ENCODE measurements around the gene MALAT1. TPM values are rescaled to one million over a fixed set of nuclear protein-coding genes. Genes with fewer than 3 reads are reported as not detected.

Gene MALAT1
- total and polyA plus RNA-seq, 2 of the 13 experiments (the other 11 are each of a cell fraction or from before 2014, with no cell fraction given) = 143 to 1,237 TPM

- TF ChIP-seq ZNF280D (CRISPR knock-in tag; IDR thresholded peaks at IDR 0.05) = peak; percentile 59; the same call in 1 of the 2 replicates
- TF ChIP-seq PTBP1 (IDR thresholded peaks at IDR 0.05; ENCODE audit: low read depth, low read length, poor library complexity, severe bottlenecking) = no peak
- TF ChIP-seq ZNF251 (CRISPR knock-in tag; IDR thresholded peaks at IDR 0.05) = no peak
- TF ChIP-seq ZNF687 (CRISPR knock-in tag; IDR thresholded peaks at IDR 0.05) = peak; percentile 96
- TF ChIP-seq AGO1 (IDR thresholded peaks at IDR 0.05; ENCODE audit: low read depth, low read length, poor library complexity, severe bottlenecking) = no peak
- TF ChIP-seq AKNA (CRISPR knock-in tag; IDR thresholded peaks at IDR 0.05; ENCODE audit: borderline replicate concordance) = no peak
- TF ChIP-seq ARID2 (CRISPR knock-in tag; IDR thresholded peaks at IDR 0.05; ENCODE audit: borderline replicate concordance) = peak; percentile 69; the same call in 1 of the 2 replicates
- TF ChIP-seq ZNF12 (CRISPR knock-in tag; IDR thresholded peaks at IDR 0.05) = no peak
- peak; percentile 41 for TF ChIP-seq NCOR1 (IDR thresholded peaks at IDR 0.05; ENCODE audit: borderline replicate concordance, low read length)
- no peak for TF ChIP-seq ATM (IDR thresholded peaks at IDR 0.05; ENCODE audit: borderline replicate concordance)
- 0 out of 2 replicates have a peak, but pooled peaks have one; percentile 61 for TF ChIP-seq ERF (CRISPR knock-in tag; IDR thresholded peaks at IDR 0.05)
- TF ChIP-seq PBX2 (CRISPR knock-in tag; IDR thresholded peaks at IDR 0.05) = no peak
- TF ChIP-seq NR3C1 (CRISPR knock-in tag; IDR thresholded peaks at IDR 0.05) = no peak
Observed at GRCh38 chr11:65477149-65477965, 21.5 kb upstream of the MALAT1 start (continued).

Data from HepG2 (cell line).